Thyroid gland (tissue), 4 donors: ENCODE measurements around the gene LINC01488.

ENCODE experiments used
- CTCF ChIP-seq, 6 experiments: fragments of 200-600 bp in 3 of 6; fragments of 450-650 bp in 3 of 6; sonication (generic) in 3 of 6; IDR thresholded peaks; one replicate each; pipeline ENCODE4 v1.5.1; 2016 to 2019; ENCODE audit warnings: antibody characterized with exemption in 6 of 6, mild to moderate bottlenecking in 2 of 6, inconsistent platforms in 1 of 6, moderate library complexity in 1 of 6
- POLR2A ChIP-seq, 2 donors: fragments of 450-650 bp; IDR thresholded peaks; one replicate each; pipeline ENCODE4 v1.6.1; 2017; ENCODE audit warnings: antibody characterized with exemption in 2 of 2, mild to moderate bottlenecking in 2 of 2, moderate library complexity in 1 of 2

- TF ChIP-seq CTCF (IDR thresholded peaks at IDR 0.05) = no peak
- no peak for TF ChIP-seq POLR2A (IDR thresholded peaks at IDR 0.05)
Measured at GRCh38 chr11:69536406-69536805, 54.9 kb downstream of the LINC01488 start.
